GM12878 (cell line): Measurements from ENCODE around the gene RIPOR3.

Experiments
- CTCF ChIP-seq, 3 experiments: IDR thresholded peaks in 2 of 3; conservative IDR thresholded peaks in 1 of 3; 2 replicates each; pipeline ENCODE4 v1.5.1; 2011; ENCODE audit warnings: low read depth in 3 of 3, low read length in 3 of 3, mild to moderate bottlenecking in 3 of 3, control low read depth in 2 of 3, moderate library complexity in 2 of 3, inconsistent platforms in 1 of 3, mixed read lengths in 1 of 3; ENCODE audit not compliant: control insufficient read depth in 2 of 3, insufficient read depth in 1 of 3; ENCODE audit errors: extremely low read depth in 1 of 3
- EP300 ChIP-seq, 2 experiments: fragments of 150-350 bp in 1 of 2; IDR thresholded peaks; 2 replicates each; pipeline ENCODE4 v1.6.1; 2011 to 2012; ENCODE audit warnings: low read depth in 2 of 2, low read length in 2 of 2, borderline replicate concordance in 1 of 2, improper control_type of control experiment in 1 of 2, inconsistent platforms in 1 of 2; ENCODE audit not compliant: control insufficient read depth in 1 of 2
- GABPA ChIP-seq: IDR thresholded peaks from 2 replicates; pipeline ENCODE4 v1.6.1; 2014; ENCODE audit warnings: antibody characterized with exemption, low read depth, mild to moderate bottlenecking, inconsistent platforms
- LARP7 ChIP-seq: fragments of 450-650 bp; IDR thresholded peaks from 2 replicates; pipeline ENCODE4 v1.6.1; 2017; ENCODE audit warnings: mild to moderate bottlenecking
- MEF2A ChIP-seq: IDR thresholded peaks from 2 replicates; pipeline ENCODE4 v1.6.1; 2011; ENCODE audit warnings: low read depth, mild to moderate bottlenecking, low read length, moderate library complexity; ENCODE audit not compliant: insufficient read depth
- RCOR1 ChIP-seq: conservative IDR thresholded peaks from 2 replicates; pipeline ENCODE4 v1.6.1; 2012; ENCODE audit warnings: low read depth, low read length, improper control_type of control experiment
- TCF7 ChIP-seq: IDR thresholded peaks from 2 replicates; pipeline ENCODE4 v1.6.1; 2014; ENCODE audit warnings: antibody characterized with exemption, borderline replicate concordance
- YY1 ChIP-seq: IDR thresholded peaks from 2 replicates; pipeline ENCODE4 v1.6.1; 2011; ENCODE audit warnings: low read depth, mild to moderate bottlenecking, low read length

- TF ChIP-seq LARP7 (no peak), GABPA (no peak), EP300 (IDR thresholded peaks at IDR 0.05; ENCODE audit: borderline replicate concordance in 1 of 2, control insufficient read depth in 1 of 2, low read depth in 2 of 2, low read length in 2 of 2) (no peak), TCF7 (no peak), RCOR1 (no peak), YY1 (no peak), CTCF (IDR thresholded peaks at IDR 0.05 in 2 of 3, conservative IDR thresholded peaks at IDR 0.05 in 1 of 3; ENCODE audit: control insufficient read depth in 2 of 3, extremely low read depth in 1 of 3, insufficient read depth in 1 of 3, low read depth in 3 of 3, low read length in 3 of 3) (no peak), MEF2A (no peak)
These were observed 19.2 kb upstream of the RIPOR3 start for GRCh38 chr20:50710492-50711063.
